Measurements from ENCODE around the gene CLASRP.
"Not testable (repeated sequence)": the region's sequence is repeated elsewhere in the genome, so short reads cannot be mapped to it uniquely, and the experiment has no call there.

CLASRP gene

DNA sequence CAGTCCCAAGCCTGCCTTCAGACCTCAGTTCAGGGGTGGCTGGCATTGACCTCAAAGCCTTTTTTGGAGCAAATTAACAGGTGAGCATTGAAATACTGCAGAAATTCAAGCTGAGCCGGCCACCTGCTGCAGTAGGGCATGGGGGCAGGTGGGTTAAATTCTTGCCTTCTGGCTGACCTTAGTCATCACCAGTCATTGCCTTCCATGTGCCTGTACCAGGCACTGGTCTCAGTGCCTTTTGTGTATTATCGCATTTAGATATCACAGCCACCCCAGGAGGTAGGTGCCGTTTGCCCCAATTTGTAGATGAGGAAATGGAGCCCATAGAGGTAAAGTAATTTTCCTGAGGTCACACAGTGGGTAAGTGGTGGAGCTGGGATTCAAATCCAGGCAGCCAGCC, 61.4 kb downstream of the CLASRP start:
- FAIRE-seq = no peak
- no peak for DNase-seq (ENCODE audit: insufficient read length, low spot score)
- TF ChIP-seq, protein P1, sequence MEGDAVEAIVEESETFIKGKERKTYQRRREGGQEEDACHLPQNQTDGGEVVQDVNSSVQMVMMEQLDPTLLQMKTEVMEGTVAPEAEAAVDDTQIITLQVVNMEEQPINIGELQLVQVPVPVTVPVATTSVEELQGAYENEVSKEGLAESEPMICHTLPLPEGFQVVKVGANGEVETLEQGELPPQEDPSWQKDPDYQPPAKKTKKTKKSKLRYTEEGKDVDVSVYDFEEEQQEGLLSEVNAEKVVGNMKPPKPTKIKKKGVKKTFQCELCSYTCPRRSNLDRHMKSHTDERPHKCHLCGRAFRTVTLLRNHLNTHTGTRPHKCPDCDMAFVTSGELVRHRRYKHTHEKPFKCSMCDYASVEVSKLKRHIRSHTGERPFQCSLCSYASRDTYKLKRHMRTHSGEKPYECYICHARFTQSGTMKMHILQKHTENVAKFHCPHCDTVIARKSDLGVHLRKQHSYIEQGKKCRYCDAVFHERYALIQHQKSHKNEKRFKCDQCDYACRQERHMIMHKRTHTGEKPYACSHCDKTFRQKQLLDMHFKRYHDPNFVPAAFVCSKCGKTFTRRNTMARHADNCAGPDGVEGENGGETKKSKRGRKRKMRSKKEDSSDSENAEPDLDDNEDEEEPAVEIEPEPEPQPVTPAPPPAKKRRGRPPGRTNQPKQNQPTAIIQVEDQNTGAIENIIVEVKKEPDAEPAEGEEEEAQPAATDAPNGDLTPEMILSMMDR (IDR thresholded peaks at IDR 0.05; ENCODE audit: insufficient read depth, missing control alignments) = no peak

GRCh38 chr19:45100846-45101252, 62.0 kb downstream of the CLASRP start:
- DNase-seq (ENCODE audit: insufficient read length, low spot score) (no peak), FAIRE-seq (no peak)
- TF ChIP-seq, protein P1 (IDR thresholded peaks at IDR 0.05; ENCODE audit: insufficient read depth, missing control alignments) = no peak

GRCh38 chr19:45101806-45102205, 63.0 kb downstream of the CLASRP start:
- no peak for DNase-seq (ENCODE audit: insufficient read length, low spot score)
- FAIRE-seq = no peak

GRCh38 chr19:45102481-45102880, 63.6 kb downstream of the CLASRP start:
- FAIRE-seq (no peak), DNase-seq (ENCODE audit: insufficient read length, low spot score) (no peak)
- TF ChIP-seq, protein P1 (IDR thresholded peaks at IDR 0.05; ENCODE audit: insufficient read depth, missing control alignments) = no peak

More at GRCh38 chr19:45101806-45102205, 63.0 kb downstream of the CLASRP start:
- TF ChIP-seq, protein P1 (IDR thresholded peaks at IDR 0.05; ENCODE audit: insufficient read depth, missing control alignments) = no peak

GRCh38 chr19:45103156-45103507, 64.3 kb downstream of the CLASRP start:
- FAIRE-seq = no peak
- DNase-seq (ENCODE audit: insufficient read length, low spot score) = no peak
- TF ChIP-seq, protein P1 (IDR thresholded peaks at IDR 0.05; ENCODE audit: insufficient read depth, missing control alignments) = no peak

GRCh38 chr19:45103508-45104319, 64.9 kb downstream of the CLASRP start:
- TF ChIP-seq, protein P1 (IDR thresholded peaks at IDR 0.05; ENCODE audit: insufficient read depth, missing control alignments) = peak; percentile 32
- DNase-seq (ENCODE audit: insufficient read length, low spot score) = peak; percentile 97
- FAIRE-seq = peak; percentile 75

- no peak for FAIRE-seq
- TF ChIP-seq, protein P1 (IDR thresholded peaks at IDR 0.05; ENCODE audit: insufficient read depth, missing control alignments) = no peak
- DNase-seq (ENCODE audit: insufficient read length, low spot score) = no peak
Measured at GRCh38 chr19:45104658-45105349, 66.0 kb downstream of the CLASRP start.

DNA sequence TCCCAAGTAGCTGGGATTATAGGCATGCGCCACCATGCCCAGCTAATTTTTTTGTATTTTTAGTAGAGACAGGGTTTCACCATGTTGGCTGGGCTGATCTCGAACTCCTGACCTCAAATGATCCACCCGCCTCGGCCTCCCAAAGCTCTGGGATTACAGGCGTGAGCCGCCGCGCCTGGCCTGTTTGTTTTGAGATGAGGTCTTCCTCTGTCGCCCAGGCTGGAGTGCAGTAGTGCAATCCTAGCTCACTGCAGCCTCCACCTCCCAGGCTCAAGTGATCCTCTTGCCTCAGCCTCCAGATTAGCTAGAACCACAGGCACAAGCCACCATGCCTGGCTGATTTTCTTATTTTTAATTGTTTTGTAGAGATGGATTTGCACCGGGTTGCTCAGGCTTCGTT, 67.5 kb downstream of the CLASRP start:
- FAIRE-seq = not testable (repeated sequence)

More for the DNA sequence above, 67.5 kb downstream of the CLASRP start:
- DNase-seq (ENCODE audit: insufficient read length, low spot score) = not testable (repeated sequence)

Data from D721Med (cell line).